GF-D8 (cell line): ENCODE data around the gene SLIT1.

Source experiments
- DNase-seq: peaks from one replicate; lab custom pipeline; 2025; lab: John Stamatoyannopoulos, UW

SLIT1 gene

GRCh38 chr10:97185326-97186058 is at the start of gene SLIT1:
Gene SLIT1 (minus strand): TSS chr10:97185959. CDS start chr10:97185674, 285 bp downstream.
- DNase-seq, result no peak

DNA sequence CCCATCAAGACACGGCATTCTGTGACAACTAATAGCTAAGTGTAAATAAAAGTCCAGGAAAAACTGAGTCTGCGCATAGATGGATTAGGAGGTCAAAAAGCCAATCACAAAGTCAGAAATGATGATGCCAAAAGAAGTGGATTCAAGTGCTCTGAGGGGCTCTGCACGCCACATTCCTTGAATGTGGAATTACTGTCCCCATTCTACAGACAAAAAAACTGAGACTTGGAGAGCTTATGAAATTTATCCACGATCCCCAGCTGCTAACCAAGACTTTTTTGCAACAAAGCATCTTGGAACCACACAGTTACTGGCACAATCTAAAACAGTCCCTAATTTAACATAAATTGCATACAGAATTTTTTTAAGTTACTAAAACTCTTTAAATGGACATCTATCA is 49.6 kb upstream of the SLIT1 start:
- no peak for DNase-seq

GRCh38 chr10:97234400-97234799 is 48.6 kb upstream of the SLIT1 start:
- peak; percentile 8 for DNase-seq

DNA sequence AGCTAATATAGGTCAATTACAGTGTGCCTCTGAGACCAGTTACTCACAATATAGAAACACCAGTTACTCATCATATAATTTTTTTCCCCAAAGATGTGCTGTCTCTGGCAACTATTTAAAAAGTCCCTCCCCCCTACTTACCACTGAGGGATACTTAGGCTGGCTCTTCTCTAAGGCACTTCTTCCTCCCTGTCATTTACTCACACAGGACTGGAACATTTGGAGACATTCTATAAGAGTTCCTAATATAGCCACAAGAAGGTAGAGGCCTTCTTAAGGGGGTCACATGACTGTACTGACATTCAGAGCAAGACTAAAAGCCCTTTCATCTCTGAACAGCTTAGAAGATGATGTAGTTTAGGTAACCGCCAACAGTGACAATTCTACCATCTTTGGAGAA is 44.4 kb upstream of the SLIT1 start:
- DNase-seq, result no peak

GRCh38 chr10:97229322-97230015 is 43.7 kb upstream of the SLIT1 start:
- DNase-seq, result no peak

GRCh38 chr10:97228775-97229157 is 43.0 kb upstream of the SLIT1 start:
- no peak for DNase-seq

DNA sequence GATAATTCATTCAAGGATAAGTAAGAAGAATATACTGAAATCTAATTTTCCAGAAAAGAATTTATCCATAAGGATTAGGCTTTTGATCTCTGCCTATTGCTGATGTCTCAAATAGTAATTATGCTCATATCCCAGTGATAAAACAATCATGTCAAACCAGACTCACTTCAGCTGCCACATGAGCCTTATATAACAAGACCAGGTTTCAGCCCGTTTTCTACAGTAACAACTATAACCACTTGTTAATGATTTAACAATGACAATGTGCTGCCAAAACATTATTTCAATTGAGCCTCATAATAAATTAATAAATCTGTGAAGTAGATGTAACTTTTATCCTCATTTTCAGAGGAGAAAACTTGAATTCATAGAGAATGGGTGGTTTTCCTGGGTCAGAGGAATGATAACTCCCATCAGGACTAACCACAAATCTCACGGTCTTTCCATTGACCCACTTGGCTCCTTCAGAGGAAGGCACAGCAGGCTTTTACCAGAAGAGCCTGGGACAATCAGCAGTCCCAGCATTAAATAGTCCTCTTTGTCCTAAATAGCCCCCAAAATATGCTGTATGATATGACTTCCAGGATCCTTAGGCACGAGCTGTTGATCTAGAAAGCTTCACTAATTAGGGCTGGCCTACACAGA is 42.5 kb upstream of the SLIT1 start:
- DNase-seq, result no peak

GRCh38 chr10:97226398-97226797 is 40.6 kb upstream of the SLIT1 start:
- DNase-seq, result no peak

GRCh38 chr10:97224483-97225435 is 39.0 kb upstream of the SLIT1 start:
- peak; percentile 39 for DNase-seq

DNA sequence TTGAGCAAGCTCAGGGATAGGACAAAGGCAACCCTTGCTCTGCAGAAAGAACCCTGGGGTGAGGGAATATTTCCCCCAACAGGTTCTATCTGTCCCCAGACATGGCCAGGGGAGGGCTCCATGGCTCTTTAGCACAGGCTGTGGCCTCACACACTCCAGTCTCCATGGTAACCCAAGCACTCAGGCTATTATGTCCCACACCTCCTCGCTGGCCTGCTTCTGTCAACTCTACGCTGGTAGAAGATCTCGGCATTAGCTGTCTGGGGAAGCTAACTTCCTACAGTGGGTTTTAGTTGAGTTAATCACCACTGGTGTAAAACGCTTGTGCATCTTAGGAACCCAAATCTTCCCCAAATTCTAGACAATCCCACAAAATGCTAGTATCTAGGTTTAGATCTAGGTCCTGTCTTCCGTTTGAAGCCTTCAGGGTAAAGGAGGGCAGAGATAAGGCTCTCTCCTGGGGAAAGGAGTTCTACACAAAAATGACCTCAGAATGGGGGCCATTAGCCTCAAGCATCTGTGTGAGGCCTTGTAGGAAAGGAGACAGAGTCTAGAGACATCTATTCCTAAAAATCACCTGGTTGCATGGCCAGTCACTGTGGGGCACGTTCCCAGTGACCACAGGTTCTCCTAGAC is 36.7 kb upstream of the SLIT1 start:
- DNase-seq, result peak; percentile 72

- no peak for DNase-seq
Observed at GRCh38 chr10:97220355-97220754, 34.6 kb upstream of the SLIT1 start.

DNA sequence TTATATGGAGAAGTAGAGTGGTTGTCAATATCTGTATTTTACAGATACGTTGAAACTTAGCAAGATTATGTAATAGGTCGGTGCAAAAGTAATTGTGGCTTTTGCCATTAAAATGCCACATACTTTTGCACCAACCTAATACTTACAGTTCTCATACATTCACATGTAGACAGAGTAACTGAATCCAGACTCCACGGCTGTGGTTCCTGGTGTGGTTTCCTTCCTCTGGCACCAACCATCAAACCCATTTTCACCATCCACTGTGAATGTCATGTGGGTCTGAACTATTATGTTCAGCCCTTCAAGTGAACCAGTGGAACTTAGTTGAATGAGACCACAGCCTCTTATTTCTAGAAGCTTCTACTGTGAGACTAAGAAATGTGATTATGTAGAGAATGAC is 31.5 kb upstream of the SLIT1 start:
- peak; percentile 36 for DNase-seq

GRCh38 chr10:97215619-97216260 is 30.0 kb upstream of the SLIT1 start:
- no peak for DNase-seq

DNA sequence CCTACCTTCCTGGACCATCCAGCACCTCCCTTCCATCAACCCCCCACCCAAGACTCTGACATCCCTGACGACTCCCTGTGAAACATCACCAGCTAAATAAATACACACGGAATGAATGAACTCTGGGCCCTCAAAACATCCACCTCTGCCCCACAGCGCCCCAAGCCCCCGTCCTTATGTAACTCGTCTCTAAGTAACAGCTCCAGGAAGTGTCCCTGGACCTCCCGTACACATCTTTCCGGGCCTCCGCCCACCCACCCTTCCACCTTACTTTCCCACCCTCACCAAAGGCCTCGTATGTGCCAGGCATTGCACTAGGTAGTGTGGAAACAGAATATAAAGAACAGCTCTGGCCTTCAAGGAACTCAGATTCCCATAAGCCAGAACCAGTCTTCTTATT is 27.7 kb upstream of the SLIT1 start:
- no peak for DNase-seq

DNA sequence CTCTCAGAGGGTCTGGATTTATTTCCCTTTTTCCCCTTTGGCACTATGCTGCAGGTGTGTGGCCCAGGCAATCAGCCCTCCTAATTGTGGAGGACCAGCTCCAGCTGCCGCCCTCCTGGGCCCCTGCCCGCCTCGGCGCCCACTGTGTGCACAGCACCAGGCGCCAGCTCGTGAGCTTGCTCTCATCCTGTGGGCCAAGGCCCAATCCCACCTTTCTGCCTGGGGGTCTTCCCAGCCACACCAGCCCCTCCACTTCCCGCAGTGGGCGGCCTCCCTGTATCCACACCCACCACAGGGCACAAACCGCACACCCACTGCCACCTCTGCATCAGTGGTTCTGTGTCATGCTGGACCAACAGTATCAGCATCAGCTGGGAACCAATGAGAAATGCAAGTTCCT is 25.5 kb upstream of the SLIT1 start:
- no peak for DNase-seq

- peak; percentile 4 for DNase-seq
Observed at GRCh38 chr10:97210543-97210960, 24.8 kb upstream of the SLIT1 start.

GRCh38 chr10:97207756-97208346 is 22.1 kb upstream of the SLIT1 start:
- DNase-seq, result no peak

DNA sequence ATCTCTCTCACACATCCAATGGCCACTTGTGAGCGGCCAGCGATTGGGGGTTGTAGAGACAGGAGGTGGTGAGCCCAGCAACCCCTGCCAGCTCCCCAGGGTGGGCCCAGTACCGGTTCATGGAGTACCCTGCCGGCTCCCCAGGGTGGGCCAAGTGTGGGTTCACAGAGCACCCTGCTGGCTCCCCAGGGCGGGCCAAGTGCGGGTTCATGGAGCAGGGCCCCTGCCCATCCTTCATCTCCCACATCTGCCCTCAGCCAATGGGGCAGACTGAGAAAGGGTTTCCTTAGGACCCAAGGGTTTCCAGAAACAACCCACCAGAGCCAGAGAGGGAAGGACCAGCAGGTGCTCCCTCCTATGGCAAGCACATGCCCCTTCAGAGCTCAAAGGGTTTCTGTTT is 21.4 kb upstream of the SLIT1 start:
- DNase-seq, result no peak

GRCh38 chr10:97204826-97205679 is 19.3 kb upstream of the SLIT1 start:
- no peak for DNase-seq

- no peak for DNase-seq
Observed at GRCh38 chr10:97203220-97203619, 17.5 kb upstream of the SLIT1 start.
